CD4-positive, alpha-beta memory T cell (primary cell): ENCODE results near the gene TUT1. TPM values are rescaled to one million over a fixed set of nuclear protein-coding genes. Genes with fewer than 3 reads are reported as not detected.

ENCODE experiments used
- CTCF ChIA-PET: fragments of 350-600 bp; sonication (Branson Sonifier 250); formaldehyde crosslinking; loops from one replicate; lab custom pipeline; 2021; ENCODE audit warnings: inconsistent platforms; ENCODE audit not compliant: partially characterized antibody; lab: Charles Lee
- POLR2A ChIA-PET: fragments of 350-600 bp; sonication (Branson Sonifier 250); formaldehyde crosslinking; loops from one replicate; lab custom pipeline; 2021; ENCODE audit not compliant: partially characterized antibody; lab: Charles Lee
- DNase-seq, 5 donors: peaks; one replicate each; pipeline versions ENCODE4 v3.0.0 to v3.0.0-alpha.2; 2020 to 2022; ENCODE audit warnings: mixed read lengths in 1 of 5
- H3K27ac ChIP-seq: one replicate; pipeline ENCODE4 v1.7.0; 2013; ENCODE audit warnings: low read depth, low read length
- H3K27me3 ChIP-seq: 2 replicates; pipeline ENCODE4 v1.7.0; 2013; ENCODE audit warnings: mild to moderate bottlenecking, low read length, moderate library complexity; ENCODE audit not compliant: insufficient read depth
- H3K36me3 ChIP-seq: 2 replicates; pipeline ENCODE4 v1.7.0; 2013; ENCODE audit warnings: mild to moderate bottlenecking, low read length, moderate library complexity; ENCODE audit not compliant: insufficient read depth
- H3K4me1 ChIP-seq: 2 replicates; pipeline ENCODE4 v1.7.0; 2013; ENCODE audit warnings: mild to moderate bottlenecking, low read length, moderate library complexity; ENCODE audit not compliant: insufficient read depth
- H3K4me3 ChIP-seq, 2 donors: one replicate each; pipeline ENCODE4 v1.7.0; 2013; ENCODE audit warnings: low read length in 2 of 2, mild to moderate bottlenecking in 1 of 2
- H3K9me3 ChIP-seq, 2 donors: one replicate each; pipeline ENCODE4 v1.7.0; 2013; ENCODE audit warnings: low read length in 2 of 2, control low read depth in 1 of 2; ENCODE audit not compliant: control insufficient read depth in 1 of 2
- H3K27ac Mint-ChIP-seq, 7 donors: one replicate each; pipeline ENCODE4 v1.8.0; 2020 to 2021; ENCODE audit warnings: mixed read lengths in 7 of 7, mild to moderate bottlenecking in 6 of 7, inconsistent platforms in 3 of 7, moderate library complexity in 3 of 7
- H3K27me3 Mint-ChIP-seq, 2 donors: one replicate each; pipeline ENCODE4 v1.8.0; 2020 to 2021; ENCODE audit warnings: mixed read lengths in 2 of 2
- H3K36me3 Mint-ChIP-seq, 2 donors: one replicate each; pipeline ENCODE4 v1.8.0; 2020 to 2021; ENCODE audit warnings: mixed read lengths in 2 of 2, inconsistent platforms in 1 of 2, mild to moderate bottlenecking in 1 of 2
- H3K4me1 Mint-ChIP-seq, 4 donors: one replicate each; pipeline ENCODE4 v1.8.0; 2020 to 2021; ENCODE audit warnings: mixed read lengths in 4 of 4, mild to moderate bottlenecking in 1 of 4
- H3K4me3 Mint-ChIP-seq, 8 donors: one replicate each; pipeline ENCODE4 v1.8.0; 2020 to 2021; ENCODE audit warnings: mixed read lengths in 8 of 8, mild to moderate bottlenecking in 7 of 8, moderate library complexity in 6 of 8, inconsistent platforms in 3 of 8
- H3K9me3 Mint-ChIP-seq, 8 donors: one replicate each; pipeline ENCODE4 v1.8.0; 2020 to 2021; ENCODE audit warnings: mixed read lengths in 8 of 8, mild to moderate bottlenecking in 5 of 8, inconsistent platforms in 3 of 8, moderate library complexity in 1 of 8
- intact Hi-C: fragments of 100-400 bp; cut with micrococcal nuclease; formaldehyde crosslinking; loops from one replicate; pipeline ENCODE4 v1.15.1; 2023
- polyA plus RNA-seq, 2 donors: library from polyadenylated mRNA; unstranded; fragments of 300-500 nt; fragmentation: Illumina TruSeq; gene quantifications; one replicate each; pipeline ENCODE4 v1.2.3, GENCODE V29; 2021
- total RNA-seq, 2 experiments: library from RNA; stranded (reverse); gene quantifications; one replicate each; pipeline ENCODE4 v1.2.3, GENCODE V29; 2021

Gene TUT1
- total and polyA plus RNA-seq, 4 experiments from 2014 or later: 14.6 to 38.1 (median 28.7) TPM

GRCh38 chr11:62605467-62605866, 14.1 kb upstream of the TUT1 start:
- H3K4me1 Mint-ChIP-seq: peaks cover 20 to 53% (median 36%) of the 10 kb centered on the region in 4 donors
- CTCF ChIA-PET: interaction anchor here (0.5 to 3.0 kb wide), 3 partner anchors 13 to 40 kb away, joined by 3 to 14 read pairs (median 3); partner anchors contain the start of gene TUT1
- peak overlapping the region in 1 of 8 donors; percentile 9 for H3K4me3 Mint-ChIP-seq
- DNase-seq: no peak
- no peak overlapping the region for H3K4me3 ChIP-seq
- peaks cover 34% of the 10 kb centered on the region for H3K4me1 ChIP-seq
- H3K27ac ChIP-seq: no peak overlapping the region
- peak overlapping the region in 1 of 7 donors; percentile 22 for H3K27ac Mint-ChIP-seq
- H3K27me3 Mint-ChIP-seq: no peaks in the 10 kb centered on the region
- peaks cover 27 to 63% of the 10 kb centered on the region in 2 donors for H3K36me3 Mint-ChIP-seq
- H3K9me3 ChIP-seq: no peaks in the 10 kb centered on the region
- POLR2A ChIA-PET: interaction anchor here (1.0 to 10.8 kb wide), 6 partner anchors 11 to 276 kb away, joined by 4 to 142 read pairs (median 6); partner anchors contain the start of genes B3GAT3, C11orf98, CSKMT and INTS5
- no peaks in the 10 kb centered on the region for H3K27me3 ChIP-seq
- peaks cover 55% of the 10 kb centered on the region for H3K36me3 ChIP-seq
- no peaks in the 10 kb centered on the region for H3K9me3 Mint-ChIP-seq
- intact Hi-C loops: no loop called here

DNA sequence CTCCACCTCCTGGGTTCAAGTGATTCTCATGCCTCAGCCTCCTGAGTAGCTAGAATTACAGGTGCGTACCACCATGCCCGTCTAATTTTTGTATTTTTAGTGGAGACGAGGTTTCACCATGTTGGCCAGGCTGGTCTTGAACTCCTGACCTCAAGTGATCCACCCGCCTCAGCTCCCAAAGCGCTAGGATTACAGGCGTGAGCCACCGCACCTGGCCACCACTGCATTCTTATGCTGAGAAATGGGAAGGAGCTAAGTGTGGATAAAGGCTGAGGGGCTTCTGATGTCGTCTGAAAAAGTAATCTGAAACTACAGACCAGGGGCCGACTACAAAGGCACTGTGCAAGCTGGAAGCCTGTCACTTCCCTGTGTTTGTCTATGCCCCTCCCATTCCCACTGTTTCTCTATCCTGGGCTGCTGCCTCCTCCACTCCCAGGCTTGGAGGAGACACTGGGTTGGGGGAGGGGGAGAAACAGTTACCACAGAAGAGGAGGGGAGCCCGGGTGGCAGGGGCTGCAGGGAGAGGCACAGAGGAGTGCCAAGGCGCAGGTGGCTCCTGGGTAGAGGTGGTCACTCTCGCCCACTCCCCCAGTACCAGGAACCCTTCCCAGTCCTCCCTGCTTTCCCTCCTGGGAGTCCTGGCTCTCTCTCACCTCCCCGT, 13.3 kb upstream of the TUT1 start:
- Mint-ChIP-seq H3K9me3 (no peaks in the 10 kb centered on the region), H3K27me3 (no peaks in the 10 kb centered on the region), H3K36me3 (peaks cover 32 to 65% of the 10 kb centered on the region in 2 donors), H3K27ac (peak overlapping the region in 1 of 7 donors; percentile 42), H3K4me3 (no peak overlapping the region), H3K4me1 (peaks cover 22 to 53% (median 38%) of the 10 kb centered on the region in 4 donors)
- ChIA-PET CTCF (interaction anchor here (0.6 to 3.0 kb wide), 2 partner anchors 12 to 37 kb away, joined by 3 to 14 read pairs; partner anchors contain the start of gene TUT1), POLR2A (interaction anchor here (1.0 to 6.3 kb wide), 7 partner anchors 9 to 276 kb away, joined by 3 to 168 read pairs (median 5); partner anchors contain the start of genes B3GAT3, C11orf98, CSKMT and INTS5)
- peaks cover 51% of the 10 kb centered on the region for H3K36me3 ChIP-seq
- intact Hi-C loops: no loop called here
- H3K4me3 ChIP-seq: no peak overlapping the region
- DNase-seq: no peak
- H3K27me3 ChIP-seq: no peaks in the 10 kb centered on the region
- H3K9me3 ChIP-seq: no peaks in the 10 kb centered on the region
- H3K4me1 ChIP-seq: peaks cover 32% of the 10 kb centered on the region
- no peak overlapping the region for H3K27ac ChIP-seq

DNA sequence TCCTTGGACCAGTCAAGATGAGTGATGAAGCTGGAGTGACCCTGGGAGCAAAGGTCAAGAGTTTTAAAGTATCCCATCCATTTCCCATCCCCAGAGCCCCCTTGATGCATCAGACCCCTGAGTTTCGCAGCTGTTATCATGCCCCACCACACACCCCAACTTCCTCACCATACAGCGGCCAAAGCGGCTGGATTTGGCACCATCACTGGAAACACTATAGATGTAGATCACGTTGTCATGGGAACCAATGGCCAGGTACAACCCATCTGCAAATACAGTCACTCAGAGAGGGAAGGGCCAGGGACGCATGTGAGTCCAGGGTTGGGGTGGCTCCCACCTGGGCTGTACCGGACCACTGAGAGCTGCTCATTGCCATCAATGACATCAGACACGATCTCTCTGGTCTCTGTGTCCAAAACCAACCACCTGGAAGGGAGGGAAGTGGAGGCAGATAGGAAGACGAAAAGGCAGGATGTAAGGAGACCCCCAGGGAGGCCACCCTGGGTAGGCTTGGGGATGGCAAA, 12.5 kb upstream of the TUT1 start:
- POLR2A ChIA-PET: interaction anchor here (1.0 to 6.3 kb wide), 8 partner anchors 8 to 277 kb away, joined by 3 to 168 read pairs (median 7); partner anchors contain the start of genes B3GAT3, C11orf98, CSKMT and EML3
- no peak overlapping the region for H3K4me3 ChIP-seq
- H3K9me3 ChIP-seq: no peaks in the 10 kb centered on the region
- no peaks in the 10 kb centered on the region for H3K27me3 ChIP-seq
- DNase-seq: no peak
- H3K27me3 Mint-ChIP-seq: no peaks in the 10 kb centered on the region
- peaks cover 27 to 53% (median 43%) of the 10 kb centered on the region in 4 donors for H3K4me1 Mint-ChIP-seq
- intact Hi-C loops: no loop called here
- H3K4me3 Mint-ChIP-seq: peak overlapping the region in 6 of 8 donors; percentile 29 to 83 (median 78)
- peaks cover 46% of the 10 kb centered on the region for H3K36me3 ChIP-seq
- H3K4me1 ChIP-seq: peaks cover 32% of the 10 kb centered on the region
- no peak overlapping the region for H3K27ac ChIP-seq
- CTCF ChIA-PET: interaction anchor here (3.0 kb wide), 1 partner anchor 12 kb away, joined by 14 read pairs; the partner anchor contains the start of gene TUT1
- H3K9me3 Mint-ChIP-seq: no peaks in the 10 kb centered on the region
- H3K27ac Mint-ChIP-seq: peak overlapping the region; percentile 29 to 92 (median 66)
- H3K36me3 Mint-ChIP-seq: peaks cover 40 to 65% of the 10 kb centered on the region in 2 donors

DNA sequence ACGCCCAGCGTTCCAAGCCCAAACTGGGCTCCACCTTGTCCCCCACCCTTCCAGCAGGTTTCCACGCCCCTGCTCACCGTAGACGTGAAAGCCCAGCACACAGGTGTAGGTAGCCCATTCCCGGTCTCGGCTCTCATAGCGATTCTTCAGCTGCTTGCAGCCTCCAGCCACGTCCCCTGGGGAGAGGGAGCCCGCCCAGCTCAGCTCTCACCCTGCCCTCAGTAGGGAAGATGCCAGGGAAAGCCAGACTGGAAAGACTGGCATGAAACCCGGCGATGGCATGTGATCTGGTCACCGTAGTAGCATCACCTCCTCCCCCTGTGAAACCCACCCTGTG, 11.7 kb upstream of the TUT1 start:
- ChIA-PET CTCF (interaction anchor here (0.7 to 3.0 kb wide), 2 partner anchors 9 to 11 kb away, joined by 4 to 14 read pairs; partner anchors contain the start of gene TUT1), POLR2A (interaction anchor here (0.6 to 6.3 kb wide), 5 partner anchors 9 to 62 kb away, joined by 4 to 168 read pairs (median 24); partner anchors contain the start of genes C11orf98, CSKMT, EML3 and GANAB)
- H3K4me3 Mint-ChIP-seq: peak overlapping the region; percentile 60 to 83 (median 78)
- DNase-seq: no peak
- H3K9me3 ChIP-seq: no peaks in the 10 kb centered on the region
- H3K4me3 ChIP-seq: no peak overlapping the region
- H3K27me3 Mint-ChIP-seq: no peaks in the 10 kb centered on the region
- H3K27ac ChIP-seq: no peak overlapping the region
- H3K4me1 Mint-ChIP-seq: peaks cover 33 to 59% (median 46%) of the 10 kb centered on the region in 4 donors
- H3K9me3 Mint-ChIP-seq: no peaks in the 10 kb centered on the region
- H3K4me1 ChIP-seq: peaks cover 32% of the 10 kb centered on the region
- H3K27ac Mint-ChIP-seq: peak overlapping the region; percentile 29 to 92 (median 66)
- H3K36me3 ChIP-seq: peaks cover 49% of the 10 kb centered on the region
- no peaks in the 10 kb centered on the region for H3K27me3 ChIP-seq
- intact Hi-C loops: no loop called here
- peaks cover 47 to 71% of the 10 kb centered on the region in 2 donors for H3K36me3 Mint-ChIP-seq

GRCh38 chr11:62602141-62603071, 11.1 kb upstream of the TUT1 start:
- no peaks in the 10 kb centered on the region for H3K27me3 ChIP-seq
- Mint-ChIP-seq H3K4me1 (peaks cover 33 to 59% (median 45%) of the 10 kb centered on the region in 4 donors), H3K27me3 (no peaks in the 10 kb centered on the region), H3K4me3 (peak overlapping the region; percentile 91 to 99 (median 96)), H3K36me3 (peaks cover 47 to 71% of the 10 kb centered on the region in 2 donors), H3K9me3 (no peaks in the 10 kb centered on the region), H3K27ac (peak overlapping the region; percentile 90 to 99 (median 98))
- no peak for DNase-seq
- H3K9me3 ChIP-seq: no peaks in the 10 kb centered on the region
- intact Hi-C loops: loop anchor here (1.0 kb wide), 1 partner anchor 10 kb away; the partner anchor contains the start of gene EML3
- peak overlapping the region; percentile 91 for H3K27ac ChIP-seq
- peaks cover 34% of the 10 kb centered on the region for H3K4me1 ChIP-seq
- H3K4me3 ChIP-seq: peak overlapping the region; percentile 56 to 65
- POLR2A ChIA-PET: interaction anchor here (0.5 to 12.0 kb wide), 30 partner anchors 9 to 634 kb away, joined by 3 to 494 read pairs (median 8); partner anchors contain the start of genes B3GAT3, BSCL2, C11orf98 and CSKMT
- CTCF ChIA-PET: interaction anchor here (0.7 to 3.0 kb wide), 9 partner anchors 9 to 178 kb away, joined by 3 to 25 read pairs (median 4); partner anchors contain the start of genes B3GAT3, C11orf98, CSKMT and INTS5
- H3K36me3 ChIP-seq: peaks cover 49% of the 10 kb centered on the region
